Naive thymus-derived CD4-positive, alpha-beta T cell (primary cell): ENCODE results near the gene PPP1R11. TPM values are rescaled to one million over a fixed set of nuclear protein-coding genes. Genes with fewer than 3 reads are reported as not detected.

ENCODE experiments used
- polyA plus RNA-seq, 2 donors: library from polyadenylated mRNA; unstranded; fragments of 300-500 nt; fragmentation: Illumina TruSeq; gene quantifications; one replicate each; pipeline ENCODE4 v1.2.3, GENCODE V29; 2021
- total RNA-seq, 6 experiments: library from RNA in 5 of 6; stranded (reverse) in 5 of 6; gene quantifications; 1 replicate in 5 of 6; 2 replicates in 1 of 6; pipeline ENCODE4 v1.2.3 and lab custom pipeline; 2021 to 2026

Gene PPP1R11
- total and polyA plus RNA-seq, 7 experiments from 2014 or later: 49.4 to 113 (median 64.0) TPM

Other genes starting within 250 kb of the PPP1R11 start
- gene HLA-G, start 239.4 kb upstream of the PPP1R11 start, total RNA-seq: 1 to 10 TPM in 1 of 5 experiments, under 1 TPM in 3, not detected in 1; 0.32 to 2.7 (median 0.64) TPM
- 1 to 10 TPM in 1 of 2 donors, under 1 TPM in 1; 0.98 to 1.0 TPM for gene HLA-G, start 239.4 kb upstream of the PPP1R11 start, polyA plus RNA-seq
- gene HLA-A, start 124.7 kb upstream of the PPP1R11 start, total RNA-seq: 1,000 to 10,000 TPM; 1,540 to 2,258 (median 1,836) TPM
- gene HLA-A, start 124.7 kb upstream of the PPP1R11 start, polyA plus RNA-seq: 1,000 to 10,000 TPM; 2,350 to 3,318 TPM
- 10 to 100 TPM; 27.3 to 66.8 (median 45.0) TPM for gene POLR1H, start 5.9 kb upstream of the PPP1R11 start, total RNA-seq
- gene POLR1H, start 5.9 kb upstream of the PPP1R11 start, polyA plus RNA-seq: 100 to 1,000 TPM in 1 of 2 donors, 10 to 100 TPM in 1; 89.2 to 128 TPM
- not detected for gene RNF39, start 8.6 kb downstream of the PPP1R11 start, total RNA-seq
- gene RNF39, start 8.6 kb downstream of the PPP1R11 start, polyA plus RNA-seq: under 1 TPM in 1 of 2 donors, not detected in 1; 0.33 TPM
- gene TRIM31, start 45.9 kb downstream of the PPP1R11 start, total RNA-seq: under 1 TPM in 2 of 5 experiments, not detected in 3; 0.32 TPM
- gene TRIM31, start 45.9 kb downstream of the PPP1R11 start, polyA plus RNA-seq: under 1 TPM in 1 of 2 donors, not detected in 1; 0.59 TPM
- gene TRIM40, start 68.9 kb downstream of the PPP1R11 start, total RNA-seq: not detected
- gene TRIM40, start 68.9 kb downstream of the PPP1R11 start, polyA plus RNA-seq: not detected
- gene TRIM10, start 94.0 kb downstream of the PPP1R11 start, total RNA-seq: under 1 TPM in 1 of 5 experiments, not detected in 4; 0.12 TPM
- not detected for gene TRIM10, start 94.0 kb downstream of the PPP1R11 start, polyA plus RNA-seq
- gene TRIM15, start 96.3 kb downstream of the PPP1R11 start, total RNA-seq: under 1 TPM in 1 of 5 experiments, not detected in 4; 0.46 TPM
- not detected for gene TRIM15, start 96.3 kb downstream of the PPP1R11 start, polyA plus RNA-seq
- gene TRIM26, start 146.2 kb downstream of the PPP1R11 start, total RNA-seq: 10 to 100 TPM; 40.1 to 73.1 (median 49.1) TPM
- gene TRIM26, start 146.2 kb downstream of the PPP1R11 start, polyA plus RNA-seq: 10 to 100 TPM; 23.0 to 45.8 TPM